Stimulated activated naive CD8-positive, alpha-beta T cell treated with anti-CD3 and anti-CD28 coated beads, Interleukin-15, Interleukin-2, amounts not matched to agents 100 ng/mL and 50 ng/mL, for 24 hours (primary cell): ENCODE results near the gene C22orf23.
A peak's percentile ranks its signal among the peaks of the same experiment; 100 is the strongest.
"Not testable (repeated sequence)": the region's sequence is repeated elsewhere in the genome, so short reads cannot be mapped to it uniquely, and the experiment has no call there.

Source experiments
- H3K27ac Mint-ChIP-seq: one replicate; pipeline ENCODE4 v1.8.0; 2021; ENCODE audit warnings: mild to moderate bottlenecking, mixed read lengths
- H3K27me3 Mint-ChIP-seq: one replicate; pipeline ENCODE4 v1.8.0; 2021; ENCODE audit warnings: mixed read lengths
- H3K36me3 Mint-ChIP-seq: one replicate; pipeline ENCODE4 v1.8.0; 2021; ENCODE audit warnings: low read depth, mixed read lengths
- H3K4me1 Mint-ChIP-seq: one replicate; pipeline ENCODE4 v1.8.0; 2021; ENCODE audit warnings: low read depth, mixed read lengths
- H3K4me3 Mint-ChIP-seq: one replicate; pipeline ENCODE4 v1.8.0; 2021; ENCODE audit warnings: mild to moderate bottlenecking, mixed read lengths
- H3K9me3 Mint-ChIP-seq: one replicate; pipeline ENCODE4 v1.8.0; 2021; ENCODE audit warnings: mixed read lengths

The C22orf23 gene

GRCh38 chr22:37951305-37951704 is 2.1 kb downstream of the C22orf23 start:
- Mint-ChIP-seq H3K27me3 (peaks cover 14% of the 10 kb centered on the region), H3K4me3 (no peak overlapping the region), H3K9me3 (no peaks in the 10 kb centered on the region), H3K27ac (no peak overlapping the region), H3K36me3 (peaks cover 9% of the 10 kb centered on the region), H3K4me1 (peaks cover 21% of the 10 kb centered on the region)

DNA sequence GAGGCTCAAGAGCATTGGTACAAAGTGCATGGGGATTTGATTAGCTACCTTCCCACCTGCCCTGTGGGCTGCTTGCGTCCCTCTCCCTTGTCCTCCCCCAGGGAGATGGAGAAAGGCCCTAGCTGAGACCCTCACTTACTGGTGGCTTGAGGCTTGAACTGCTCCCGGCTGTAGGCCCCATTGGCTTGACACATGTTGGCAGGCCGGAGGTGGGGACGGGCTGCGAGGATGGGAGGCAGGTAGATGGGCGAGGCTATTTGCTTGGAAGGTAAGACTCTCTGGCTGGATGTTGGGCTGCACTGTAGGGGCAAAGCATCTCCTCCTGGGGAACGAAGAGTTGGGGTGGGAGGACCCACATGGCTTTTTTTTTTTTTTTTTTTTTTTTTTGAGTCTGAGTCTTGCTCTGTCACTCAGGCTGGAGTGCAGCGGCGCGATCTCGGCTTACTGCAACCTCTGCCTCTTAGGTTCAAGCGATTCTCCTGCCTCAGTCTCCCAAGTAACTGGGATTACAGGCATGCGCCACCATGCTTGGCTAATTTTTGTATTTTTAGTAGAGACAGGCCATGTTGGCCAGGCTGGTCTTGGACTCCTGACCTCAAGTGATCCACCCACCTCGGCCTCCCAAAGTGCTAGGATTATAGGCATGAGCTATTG is 6.1 kb downstream of the C22orf23 start:
- H3K27ac Mint-ChIP-seq, H3K36me3 Mint-ChIP-seq, H3K27me3 Mint-ChIP-seq, H3K4me1 Mint-ChIP-seq, H3K9me3 Mint-ChIP-seq, H3K4me3 Mint-ChIP-seq: not testable (repeated sequence)

DNA sequence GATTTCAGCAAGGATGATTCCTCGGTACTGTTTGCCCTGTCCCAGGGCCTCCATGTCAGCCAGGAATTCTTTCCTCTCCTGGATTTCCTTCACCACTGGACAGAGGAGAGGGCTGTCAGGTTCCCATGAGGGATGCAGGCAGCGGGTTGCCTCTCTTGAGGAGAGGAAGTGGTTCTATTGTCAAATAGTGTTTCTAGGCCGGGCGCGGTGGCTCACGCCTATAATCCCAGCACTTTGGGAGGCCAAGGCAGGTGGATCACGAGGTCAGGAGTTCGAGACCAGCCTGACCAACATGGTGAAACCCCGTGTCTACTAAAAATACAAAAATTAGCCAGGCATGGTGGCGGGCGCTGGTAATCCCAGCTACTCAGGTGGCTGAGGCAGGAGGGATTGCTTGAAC is 9.0 kb downstream of the C22orf23 start:
- not testable (repeated sequence) for H3K27ac Mint-ChIP-seq, H3K4me3 Mint-ChIP-seq, H3K4me1 Mint-ChIP-seq, H3K27me3 Mint-ChIP-seq, H3K9me3 Mint-ChIP-seq, H3K36me3 Mint-ChIP-seq

DNA sequence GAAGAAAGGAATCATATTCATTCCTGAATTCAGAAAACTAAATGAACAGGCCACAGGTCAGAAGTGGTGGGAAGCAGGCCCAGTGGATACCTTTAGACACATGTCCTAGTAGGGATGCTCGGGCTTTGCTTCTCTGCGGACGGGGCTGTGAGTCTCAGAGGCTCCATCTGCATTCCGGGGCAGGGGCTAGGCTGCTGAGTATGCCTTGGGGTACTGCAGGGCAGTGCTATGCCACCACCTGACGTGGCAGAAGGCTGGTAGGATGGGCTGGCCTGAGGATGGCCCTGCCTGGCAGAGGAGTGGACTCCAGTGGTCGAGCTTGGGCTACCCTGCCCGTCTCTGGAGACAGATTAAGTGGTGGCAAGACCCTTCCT is 9.6 kb downstream of the C22orf23 start:
- Mint-ChIP-seq H3K27ac (no peak overlapping the region), H3K4me3 (no peak overlapping the region), H3K9me3 (no peaks in the 10 kb centered on the region), H3K36me3 (no peaks in the 10 kb centered on the region), H3K4me1 (no peaks in the 10 kb centered on the region), H3K27me3 (no peaks in the 10 kb centered on the region)

- H3K9me3 Mint-ChIP-seq, result no peaks in the 10 kb centered on the region
- H3K27me3 Mint-ChIP-seq, result no peaks in the 10 kb centered on the region
- H3K4me3 Mint-ChIP-seq, result no peak overlapping the region
- H3K27ac Mint-ChIP-seq, result no peak overlapping the region
- no peaks in the 10 kb centered on the region for H3K4me1 Mint-ChIP-seq
- no peaks in the 10 kb centered on the region for H3K36me3 Mint-ChIP-seq
Observed at GRCh38 chr22:37943136-37943824, 10.1 kb downstream of the C22orf23 start.

DNA sequence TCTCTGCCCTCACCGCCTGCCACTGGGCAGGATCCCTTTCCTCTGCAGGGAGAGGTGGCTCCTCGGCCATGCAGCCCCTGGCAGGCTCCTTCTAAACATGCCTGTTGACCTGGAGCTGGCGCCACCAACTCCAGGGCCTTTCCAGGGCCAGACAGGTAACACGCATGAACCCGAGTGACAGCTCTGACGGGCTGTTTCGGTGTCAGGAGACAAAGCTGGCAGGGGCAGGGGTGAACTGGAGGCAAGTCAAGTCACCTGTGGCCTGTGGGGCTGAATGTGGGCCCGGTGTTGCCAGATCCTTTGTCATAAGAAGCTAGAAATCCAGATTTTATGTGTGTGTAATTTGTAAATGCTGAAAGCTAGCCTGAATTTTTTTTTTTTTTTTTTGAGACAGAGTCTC is 11.3 kb downstream of the C22orf23 start:
- Mint-ChIP-seq H3K4me1 (no peaks in the 10 kb centered on the region), H3K4me3 (no peak overlapping the region), H3K27ac (no peak overlapping the region), H3K9me3 (no peaks in the 10 kb centered on the region), H3K36me3 (no peaks in the 10 kb centered on the region), H3K27me3 (no peaks in the 10 kb centered on the region)

DNA sequence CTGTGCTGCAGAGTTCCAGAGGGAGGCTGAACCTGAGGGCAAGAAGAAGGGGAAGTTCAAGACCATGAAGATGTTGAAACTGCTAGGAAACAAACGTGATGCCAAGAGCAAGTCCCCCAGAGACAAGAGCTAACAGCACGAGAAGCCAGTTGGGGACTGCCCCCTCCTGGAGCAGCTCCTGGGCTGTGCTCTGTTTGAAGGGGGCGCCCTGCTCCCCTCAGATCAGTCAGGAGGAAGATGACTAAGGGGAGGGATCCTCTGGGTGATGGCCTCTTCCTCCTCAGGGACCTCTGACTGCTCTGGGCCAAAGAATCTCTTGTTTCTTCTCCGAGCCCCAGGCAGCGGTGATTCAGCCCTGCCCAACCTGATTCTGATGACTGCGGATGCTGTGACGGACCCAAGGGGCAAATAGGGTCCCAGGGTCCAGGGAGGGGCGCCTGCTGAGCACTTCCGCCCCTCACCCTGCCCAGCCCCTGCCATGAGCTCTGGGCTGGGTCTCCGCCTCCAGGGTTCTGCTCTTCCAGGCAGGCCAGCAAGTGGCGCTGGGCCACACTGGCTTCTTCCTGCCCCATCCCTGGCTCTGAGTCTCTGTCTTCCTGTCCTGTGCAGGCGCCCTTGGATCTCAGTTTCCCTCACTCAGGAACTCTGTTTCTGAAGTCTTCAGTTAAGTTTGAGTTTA is 12.6 kb downstream of the C22orf23 start:
- Mint-ChIP-seq H3K9me3 (no peaks in the 10 kb centered on the region), H3K4me1 (no peaks in the 10 kb centered on the region), H3K36me3 (no peaks in the 10 kb centered on the region), H3K4me3 (no peak overlapping the region), H3K27ac (peak overlapping the region; percentile 16), H3K27me3 (no peaks in the 10 kb centered on the region)

- no peaks in the 10 kb centered on the region for H3K27me3 Mint-ChIP-seq
- H3K9me3 Mint-ChIP-seq, result no peaks in the 10 kb centered on the region
- peak overlapping the region; percentile 40 for H3K27ac Mint-ChIP-seq
- H3K4me1 Mint-ChIP-seq, result peaks cover 9% of the 10 kb centered on the region
- H3K36me3 Mint-ChIP-seq, result peaks cover 3% of the 10 kb centered on the region
- no peak overlapping the region for H3K4me3 Mint-ChIP-seq
Observed at GRCh38 chr22:37933711-37934376, 19.6 kb downstream of the C22orf23 start.

GRCh38 chr22:37932821-37933578 is 20.4 kb downstream of the C22orf23 start:
- H3K4me3 Mint-ChIP-seq, result no peak overlapping the region
- H3K9me3 Mint-ChIP-seq, result no peaks in the 10 kb centered on the region
- no peaks in the 10 kb centered on the region for H3K27me3 Mint-ChIP-seq
- H3K36me3 Mint-ChIP-seq, result peaks cover 7% of the 10 kb centered on the region
- H3K4me1 Mint-ChIP-seq, result peaks cover 9% of the 10 kb centered on the region
- no peak overlapping the region for H3K27ac Mint-ChIP-seq

GRCh38 chr22:37932401-37932800 is 21.0 kb downstream of the C22orf23 start:
- Mint-ChIP-seq H3K4me3 (no peak overlapping the region), H3K27me3 (no peaks in the 10 kb centered on the region), H3K27ac (no peak overlapping the region), H3K4me1 (peaks cover 9% of the 10 kb centered on the region), H3K9me3 (no peaks in the 10 kb centered on the region), H3K36me3 (peaks cover 7% of the 10 kb centered on the region)

DNA sequence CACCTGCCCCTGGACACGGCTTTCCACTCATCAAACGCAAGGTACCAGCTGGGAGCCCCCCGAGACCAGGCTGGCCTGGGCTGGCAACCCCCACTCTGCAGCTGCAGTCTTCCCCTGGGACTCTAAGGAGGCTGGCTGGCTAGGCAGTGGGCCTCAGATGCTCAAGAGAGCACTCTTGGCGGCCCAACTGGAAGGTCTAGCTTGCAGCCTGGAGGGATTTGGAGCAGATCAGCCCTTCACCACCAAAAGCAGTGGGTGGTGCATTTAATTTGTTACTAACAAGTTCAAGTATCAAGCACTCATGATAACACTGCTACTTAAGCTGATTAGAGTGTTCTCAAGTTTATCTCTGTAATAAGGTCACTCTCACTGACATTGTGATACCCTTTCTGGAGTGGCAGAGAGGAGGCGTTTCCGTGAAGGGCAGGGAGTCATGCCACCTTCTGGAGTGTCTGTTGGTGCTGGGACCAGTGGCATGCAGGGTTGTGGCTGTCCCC is 21.5 kb downstream of the C22orf23 start:
- H3K4me1 Mint-ChIP-seq, result peaks cover 9% of the 10 kb centered on the region
- no peaks in the 10 kb centered on the region for H3K9me3 Mint-ChIP-seq
- no peaks in the 10 kb centered on the region for H3K27me3 Mint-ChIP-seq
- H3K36me3 Mint-ChIP-seq, result peaks cover 7% of the 10 kb centered on the region
- H3K27ac Mint-ChIP-seq, result no peak overlapping the region
- no peak overlapping the region for H3K4me3 Mint-ChIP-seq

- Mint-ChIP-seq H3K36me3 (peaks cover 7% of the 10 kb centered on the region), H3K27me3 (no peaks in the 10 kb centered on the region), H3K27ac (no peak overlapping the region), H3K4me3 (no peak overlapping the region), H3K9me3 (no peaks in the 10 kb centered on the region), H3K4me1 (peaks cover 9% of the 10 kb centered on the region)
Observed at GRCh38 chr22:37930952-37931440, 22.4 kb downstream of the C22orf23 start.

- H3K9me3 Mint-ChIP-seq, result no peaks in the 10 kb centered on the region
Observed at GRCh38 chr22:37930270-37930951, 23.0 kb downstream of the C22orf23 start.

GRCh38 chr22:37929390-37929789 is 24.0 kb downstream of the C22orf23 start:
- H3K27me3 Mint-ChIP-seq, result no peaks in the 10 kb centered on the region
- peaks cover 7% of the 10 kb centered on the region for H3K36me3 Mint-ChIP-seq
- H3K27ac Mint-ChIP-seq, result no peak overlapping the region
- H3K9me3 Mint-ChIP-seq, result no peaks in the 10 kb centered on the region
- no peak overlapping the region for H3K4me3 Mint-ChIP-seq
- H3K4me1 Mint-ChIP-seq, result peaks cover 9% of the 10 kb centered on the region

More at GRCh38 chr22:37930270-37930951, 23.0 kb downstream of the C22orf23 start:
- Mint-ChIP-seq H3K36me3 (peaks cover 7% of the 10 kb centered on the region), H3K27me3 (no peaks in the 10 kb centered on the region), H3K27ac (no peak overlapping the region), H3K4me1 (peaks cover 9% of the 10 kb centered on the region), H3K4me3 (no peak overlapping the region)
